KMS-11 (cell line): ENCODE measurements around the gene TENM4.

Experiments
- H2AFZ ChIP-seq: fragments of 200-600 bp; sonication (generic); 2 replicates; pipeline ENCODE4 v1.6.1; 2016; ENCODE audit warnings: antibody characterized with exemption, mixed run types, low read depth
- H3K27ac ChIP-seq: fragments of 200-600 bp; sonication (generic); 2 replicates; pipeline ENCODE4 v1.6.1; 2016; ENCODE audit warnings: mild to moderate bottlenecking, mixed run types
- H3K27me3 ChIP-seq: fragments of 200-600 bp; sonication (generic); 2 replicates; pipeline ENCODE4 v1.6.1; 2017; ENCODE audit warnings: mild to moderate bottlenecking, low read depth, mixed run types, moderate library complexity; ENCODE audit not compliant: insufficient read depth
- H3K36me3 ChIP-seq: fragments of 200-600 bp; sonication (generic); 2 replicates; pipeline ENCODE4 v1.6.1; 2017; ENCODE audit warnings: mild to moderate bottlenecking, mixed run types; ENCODE audit not compliant: insufficient read depth
- H3K4me1 ChIP-seq: fragments of 200-600 bp; sonication (generic); 2 replicates; pipeline ENCODE4 v1.6.1; 2016; ENCODE audit warnings: mild to moderate bottlenecking, low read depth, mixed run types; ENCODE audit not compliant: poor library complexity, severe bottlenecking
- H3K4me2 ChIP-seq: fragments of 200-600 bp; sonication (generic); 2 replicates; pipeline ENCODE4 v1.7.0; 2016; ENCODE audit warnings: mild to moderate bottlenecking, mixed run types
- H3K4me3 ChIP-seq: fragments of 200-600 bp; sonication (generic); IDR thresholded peaks from 2 replicates; pipeline ENCODE4 v1.6.1; 2017; ENCODE audit warnings: low read depth, low read length, mixed read lengths; ENCODE audit not compliant: insufficient read depth
- H3K79me2 ChIP-seq: fragments of 200-600 bp; sonication (generic); 2 replicates; pipeline ENCODE4 v1.6.1; 2016; ENCODE audit warnings: low read depth, mixed run types; ENCODE audit not compliant: insufficient read depth
- H3K9ac ChIP-seq: fragments of 200-600 bp; sonication (generic); 2 replicates; pipeline ENCODE4 v1.6.1; 2016; ENCODE audit warnings: mild to moderate bottlenecking, mixed run types
- H4K20me1 ChIP-seq: fragments of 200-600 bp; sonication (generic); 2 replicates; pipeline ENCODE4 v1.6.1; 2016; ENCODE audit warnings: mild to moderate bottlenecking, mixed run types; ENCODE audit not compliant: insufficient read depth
- CTCF ChIP-seq: fragments of 200-600 bp; sonication (generic); conservative IDR thresholded peaks from 2 replicates; pipeline ENCODE4 v1.6.1; 2017; ENCODE audit warnings: low read depth, mild to moderate bottlenecking, antibody characterized with exemption, low read length, moderate library complexity, mixed read lengths

Gene TENM4

DNA sequence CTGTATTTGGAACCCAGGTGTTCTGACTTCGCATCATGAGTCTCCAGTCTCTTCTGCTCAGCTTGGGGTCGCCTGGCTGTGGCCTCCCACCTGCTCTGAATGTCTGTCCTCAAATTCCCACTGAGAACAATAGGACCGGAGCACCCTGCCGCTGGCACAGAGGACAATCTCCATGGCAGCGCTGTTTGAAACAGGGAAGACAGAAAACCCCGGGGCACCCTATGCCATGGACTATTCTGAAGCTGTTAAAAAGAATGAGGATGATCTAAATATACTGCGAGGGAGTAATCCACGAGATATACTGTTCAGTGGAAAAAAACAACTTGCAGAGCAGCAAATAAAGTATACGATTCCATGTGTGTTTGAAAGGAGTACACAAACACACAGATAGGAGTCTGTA is 450.6 kb downstream of the TENM4 start:
- Histone ChIP-seq H3K4me2 (no peak overlapping the region), H3K36me3 (no peaks in the 10 kb centered on the region), H3K4me1 (no peaks in the 10 kb centered on the region), H3K4me3 (no peak overlapping the region), H3K79me2 (no peaks in the 10 kb centered on the region), H2AFZ (no peak overlapping the region), H3K9ac (no peak overlapping the region), H3K27me3 (no peaks in the 10 kb centered on the region), H3K27ac (no peak overlapping the region), H4K20me1 (no peaks in the 10 kb centered on the region)
- no peak for TF ChIP-seq CTCF

- no peak overlapping the region for H3K4me3 ChIP-seq
- no peaks in the 10 kb centered on the region for H3K27me3 ChIP-seq
- H3K4me1 ChIP-seq, result no peaks in the 10 kb centered on the region
- no peak overlapping the region for H2AFZ ChIP-seq
- no peaks in the 10 kb centered on the region for H4K20me1 ChIP-seq
- no peak overlapping the region for H3K27ac ChIP-seq
- no peaks in the 10 kb centered on the region for H3K79me2 ChIP-seq
- no peaks in the 10 kb centered on the region for H3K36me3 ChIP-seq
- no peak for TF ChIP-seq CTCF
- no peak overlapping the region for H3K9ac ChIP-seq
- H3K4me2 ChIP-seq, result no peak overlapping the region
These were observed 453.1 kb downstream of the TENM4 start for GRCh38 chr11:78987748-78988147.

GRCh38 chr11:78986305-78986704 is 454.5 kb downstream of the TENM4 start:
- Histone ChIP-seq H3K4me1 (no peaks in the 10 kb centered on the region), H3K27ac (no peak overlapping the region), H3K9ac (no peak overlapping the region), H2AFZ (no peak overlapping the region), H3K79me2 (no peaks in the 10 kb centered on the region), H4K20me1 (no peaks in the 10 kb centered on the region), H3K36me3 (no peaks in the 10 kb centered on the region), H3K4me2 (no peak overlapping the region), H3K4me3 (no peak overlapping the region), H3K27me3 (no peaks in the 10 kb centered on the region)
- no peak for TF ChIP-seq CTCF

DNA sequence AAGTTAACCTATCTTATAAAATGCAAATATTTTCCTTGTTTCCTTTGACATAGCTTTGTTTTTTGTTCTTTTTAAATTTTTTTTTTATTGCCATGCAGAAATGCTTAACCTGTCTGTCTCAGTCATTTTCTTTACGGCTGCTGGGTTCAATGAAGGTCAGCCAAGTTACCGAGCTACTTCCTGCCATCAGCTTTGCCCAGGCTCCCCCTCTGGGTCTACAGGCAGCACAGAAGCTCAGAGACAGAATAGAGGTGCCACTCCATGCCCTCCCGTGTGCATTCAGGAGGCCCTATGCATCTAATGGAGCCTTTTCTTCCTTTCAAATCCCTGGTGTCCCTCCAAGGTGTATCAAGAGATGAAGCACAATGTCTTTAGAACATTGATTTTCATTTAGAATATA is 455.2 kb downstream of the TENM4 start:
- Histone ChIP-seq H3K36me3 (no peaks in the 10 kb centered on the region), H3K4me3 (no peak overlapping the region), H3K4me1 (no peaks in the 10 kb centered on the region), H3K27ac (no peak overlapping the region), H3K79me2 (no peaks in the 10 kb centered on the region), H3K27me3 (no peaks in the 10 kb centered on the region), H3K4me2 (no peak overlapping the region), H2AFZ (no peak overlapping the region), H3K9ac (no peak overlapping the region), H4K20me1 (no peaks in the 10 kb centered on the region)
- no peak for TF ChIP-seq CTCF

DNA sequence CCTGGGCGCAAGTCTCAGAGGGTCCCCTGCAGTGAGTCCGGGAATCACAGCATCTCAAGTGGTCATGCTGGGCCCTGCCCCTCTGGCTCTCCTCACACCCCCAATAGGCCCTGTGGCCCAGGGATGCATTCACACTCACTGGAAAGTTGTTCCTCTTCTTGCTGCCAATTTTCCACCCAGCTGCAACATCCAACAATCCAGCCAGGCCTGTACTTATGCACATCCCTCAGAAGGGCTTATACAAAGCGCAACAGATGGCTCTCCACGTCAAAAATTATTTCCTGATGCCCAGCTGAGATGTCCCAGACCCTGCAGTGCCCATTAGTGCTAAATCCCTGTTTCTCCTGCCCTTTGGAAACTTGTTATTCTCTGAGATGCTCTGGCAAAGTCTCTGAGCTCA is 458.4 kb downstream of the TENM4 start:
- H3K27ac ChIP-seq, result no peak overlapping the region
- H2AFZ ChIP-seq, result no peak overlapping the region
- no peak overlapping the region for H3K9ac ChIP-seq
- no peak overlapping the region for H3K4me3 ChIP-seq
- TF ChIP-seq CTCF, result no peak
- no peaks in the 10 kb centered on the region for H3K27me3 ChIP-seq
- no peaks in the 10 kb centered on the region for H3K79me2 ChIP-seq
- no peaks in the 10 kb centered on the region for H3K36me3 ChIP-seq
- H3K4me2 ChIP-seq, result no peak overlapping the region
- H4K20me1 ChIP-seq, result no peaks in the 10 kb centered on the region
- H3K4me1 ChIP-seq, result no peaks in the 10 kb centered on the region
